HepG2 (cell line): ENCODE measurements around the gene RYK. TPM values are rescaled to one million over a fixed set of nuclear protein-coding genes. Genes with fewer than 3 reads are reported as not detected.

Experiments
- ATAC-seq: fragments of 200-7000 bp; cut with Tn5 transposase; 3 replicates; pipeline ENCODE4 v1.9.1; 2020; ENCODE audit warnings: mild to moderate bottlenecking, moderate library complexity
- BruUV-seq: library from RNA; stranded (reverse); fragments of 400-500 nt; replicated peaks from 2 replicates; lab custom pipeline; 2021; lab: Mats Ljungman, UMichigan
- CTCF ChIA-PET: fragments of 300-600 bp; formaldehyde crosslinking; extraction: SDS; loops from one replicate; lab custom pipeline; 2021; ENCODE audit warnings: low total read pairs, inconsistent platforms, low intra/inter-chr PET ratio; lab: Yijun Ruan, JAX
- POLR2A ChIA-PET: fragments of 350-600 bp; sonication (Branson Sonifier 250); formaldehyde crosslinking; loops from one replicate; lab custom pipeline; 2020; ENCODE audit warnings: antibody characterized with exemption, inconsistent platforms; lab: Yijun Ruan, JAX
- DNase-seq: peaks from one replicate; pipeline ENCODE4 v3.0.0-alpha.2; 2015; ENCODE audit warnings: low spot score
- FAIRE-seq: peaks from 3 replicates; lab custom pipeline; 2011; peaks lifted over from hg19 to GRCh38; lab: Jason Lieb, UNC
- H2AFZ ChIP-seq: one replicate; pipeline ENCODE4 v1.6.1; 2011; ENCODE audit warnings: low read length, inconsistent platforms
- H3K27ac ChIP-seq: fragments of 300-600 bp; 3 replicates; pipeline ENCODE4 v1.8.0; 2011; ENCODE audit warnings: mixed run types, mild to moderate bottlenecking, mixed read lengths, low read length, inconsistent platforms; ENCODE audit not compliant: insufficient read depth; ENCODE audit errors: extremely low read length
- H3K27me3 ChIP-seq, 2 experiments: fragments of 200-600 bp in 1 of 2; 2 replicates in 1 of 2; 3 replicates in 1 of 2; pipeline versions ENCODE4 v1.6.0 to v1.8.0; 2011; ENCODE audit warnings: low read length in 2 of 2, mild to moderate bottlenecking in 2 of 2, moderate library complexity in 2 of 2, inconsistent platforms in 1 of 2; ENCODE audit not compliant: insufficient read depth in 2 of 2, control insufficient read depth in 1 of 2
- H3K36me3 ChIP-seq, 2 experiments: fragments of 200-600 bp in 1 of 2; replicated peaks in 1 of 2; 2 replicates in 1 of 2; 3 replicates in 1 of 2; pipeline versions ENCODE4 v1.5.1 to v1.8.0; 2011; ENCODE audit warnings: low read length in 2 of 2, inconsistent platforms in 1 of 2; ENCODE audit not compliant: insufficient read depth in 2 of 2, control insufficient read depth in 1 of 2
- H3K4me1 ChIP-seq: 2 replicates; pipeline ENCODE4 v1.5.1; 2012; ENCODE audit warnings: low read length, inconsistent platforms; ENCODE audit not compliant: insufficient read depth
- H3K4me2 ChIP-seq: 2 replicates; pipeline ENCODE4 v1.6.0; 2011; ENCODE audit warnings: low read depth, low read length, inconsistent platforms
- H3K4me3 ChIP-seq, 3 experiments: fragments of 200-600 bp in 1 of 3; sonication (generic), shearing (Covaris generic) in 1 of 3; replicated peaks in 1 of 3; 2 replicates each; pipeline ENCODE4 v1.5.1; 2011 to 2016; ENCODE audit warnings: low read length in 3 of 3, inconsistent platforms in 2 of 3, low read depth in 2 of 3, mild to moderate bottlenecking in 2 of 3, control low read depth in 1 of 3, mixed read lengths in 1 of 3; ENCODE audit not compliant: insufficient read depth in 1 of 3
- H3K79me2 ChIP-seq: one replicate; pipeline ENCODE4 v1.6.1; 2011; ENCODE audit warnings: low read length, inconsistent platforms; ENCODE audit not compliant: insufficient read depth
- H3K9ac ChIP-seq: 2 replicates; pipeline ENCODE4 v1.6.0; 2011; ENCODE audit warnings: mild to moderate bottlenecking, low read depth, low read length, inconsistent platforms; ENCODE audit not compliant: insufficient read depth
- H3K9me3 ChIP-seq: 2 replicates; pipeline ENCODE4 v1.5.1; 2012; ENCODE audit warnings: mild to moderate bottlenecking, low read length
- H4K20me1 ChIP-seq: 2 replicates; pipeline ENCODE4 v1.6.0; 2011; ENCODE audit warnings: inconsistent platforms, mild to moderate bottlenecking, low read length, moderate library complexity; ENCODE audit not compliant: insufficient read depth
- ARNT ChIP-seq: fragments of 450-650 bp; IDR thresholded peaks from 2 replicates; pipeline ENCODE4 v1.6.1; 2017
- ATF5 ChIP-seq: sonication (generic); formaldehyde crosslinking; IDR thresholded peaks from 2 replicates; pipeline ENCODE4 v1.4.0; 2020; ENCODE audit warnings: mild to moderate bottlenecking, low read depth, missing genetic modification reagents
- FOXP1 ChIP-seq, 2 experiments: fragments of 450-650 bp in 1 of 2; IDR thresholded peaks; 2 replicates each; pipeline ENCODE4 v1.6.1; 2017 to 2018; ENCODE audit warnings: antibody characterized with exemption in 1 of 2
- MEF2D ChIP-seq: sonication (generic); formaldehyde crosslinking; IDR thresholded peaks from 2 replicates; pipeline ENCODE4 v1.5.1; 2020; ENCODE audit warnings: mild to moderate bottlenecking, missing genetic modification reagents
- PAX8 ChIP-seq: sonication (generic); formaldehyde crosslinking; IDR thresholded peaks from 2 replicates; pipeline ENCODE4 v1.8.0; 2022; ENCODE audit warnings: mild to moderate bottlenecking, missing genetic modification reagents, borderline replicate concordance
- ZNF12 ChIP-seq: sonication (generic); formaldehyde crosslinking; IDR thresholded peaks from 2 replicates; pipeline ENCODE4 v1.5.0; 2020; ENCODE audit warnings: missing genetic modification reagents
- ZNF3 ChIP-seq: IDR thresholded peaks from 2 replicates; pipeline ENCODE4 v1.7.0; 2017; ENCODE audit warnings: inconsistent platforms
- ZNF572 ChIP-seq: sonication (generic); formaldehyde crosslinking; IDR thresholded peaks from 2 replicates; pipeline ENCODE4 v1.5.1; 2020; ENCODE audit warnings: mild to moderate bottlenecking, missing genetic modification reagents
- WGBS: methylation state at CpG from one replicate; pipeline ENCODE4 v1.1.6; 2017; ENCODE audit warnings: low lambda C conversion rate; 5-methylcytosine and 5-hydroxymethylcytosine counted together
- in situ Hi-C: cut with HindIII; loops from 2 replicates; pipeline ENCODE4 v1.10.0; 2017; ENCODE audit warnings: low pct_unique_long_range_greater_than_20kb; ENCODE audit not compliant: extremely low pct_ligation_motif_present
- intact Hi-C: fragments of 100-400 bp; cut with micrococcal nuclease; formaldehyde crosslinking; loops from one replicate; pipeline ENCODE4 v1.10.0; 2022; ENCODE audit not compliant: unreplicated experiment
- polyA plus RNA-seq, 8 experiments: library from polyadenylated mRNA; depleted of rRNA in 3 of 8; stranded (reverse) in 7 of 8; unstranded in 1 of 8; fragments of >200 nt; fragmentation: Illumina TruSeq in 4 of 8; extraction: Trizol in 4 of 8; gene quantifications; 2 replicates each; pipeline versions ENCODE4 v1.2.1 to v1.2.3, GENCODE V29; 2011 to 2016; ENCODE audit warnings: low read depth in 4 of 8, missing spikeins in 1 of 8, mixed read lengths in 1 of 8; ENCODE audit not compliant: insufficient read depth in 1 of 8
- total RNA-seq, 5 experiments: library from RNA; depleted of rRNA; stranded (reverse); fragments of >200 nt; fragmentation: Illumina TruSeq; extraction: Trizol; gene quantifications; 2 replicates each; pipeline ENCODE4 v1.2.3, GENCODE V29; 2016; ENCODE audit warnings: low read depth in 1 of 5

RYK gene
- total and polyA plus RNA-seq, 2 of the 13 experiments (the other 11 are each of a cell fraction or from before 2014, with no cell fraction given): 35.0 to 66.2 TPM

DNA sequence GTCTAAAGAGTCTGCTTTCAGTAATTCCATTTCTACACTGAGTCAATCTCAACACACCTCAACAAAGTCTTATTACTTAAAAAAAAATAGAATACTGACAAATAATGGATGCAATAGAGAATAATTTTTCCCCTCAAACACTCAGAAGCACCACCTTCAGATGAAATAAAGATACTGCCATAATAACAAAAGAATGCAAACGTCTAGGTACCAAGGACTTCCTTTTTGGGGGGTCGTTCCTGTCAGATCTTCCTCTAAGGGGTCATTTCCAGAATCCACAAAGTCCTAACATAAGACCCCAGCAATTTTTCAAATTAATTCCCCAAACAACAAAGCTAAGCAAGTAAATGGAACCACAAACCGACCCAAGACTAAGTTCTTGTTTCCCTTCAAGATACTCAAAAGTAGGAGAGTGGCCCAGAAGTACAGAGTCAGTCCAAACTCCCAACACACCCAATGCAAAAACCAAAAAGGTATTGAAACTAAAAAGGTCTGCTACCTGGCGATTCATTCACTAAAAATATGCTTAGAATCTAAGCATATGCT, 1.3 kb downstream of the RYK start:
- POLR2A ChIA-PET: interaction anchor here (0.8 kb wide), 1 partner anchor 13 kb away, joined by 3 read pairs; no protein-coding TSS in a partner anchor
- intact Hi-C loops: no loop called here
- TF ChIP-seq ZNF3 (CRISPR knock-in tag): no peak
- TF ChIP-seq MEF2D (CRISPR knock-in tag): no peak
- no peak for TF ChIP-seq ARNT
- no peak for TF ChIP-seq ATF5 (CRISPR knock-in tag)
- TF ChIP-seq ZNF572 (CRISPR knock-in tag): no peak
- TF ChIP-seq FOXP1 (IDR thresholded peaks at IDR 0.05): no peak
- no peak for TF ChIP-seq FOXP1 (CRISPR knock-in tag; IDR thresholded peaks at IDR 0.05)
- TF ChIP-seq, all 625 proteins: peak for 0
- TSS peak; percentile 59 for BruUV-seq
- Histone ChIP-seq H3K4me1 (peaks cover 75% of the 10 kb centered on the region), H3K9ac (peak overlapping the region; percentile 73), H3K9me3 (no peaks in the 10 kb centered on the region), H4K20me1 (peaks cover 23% of the 10 kb centered on the region), H3K79me2 (peaks cover 57% of the 10 kb centered on the region), H3K4me3 (peak overlapping the region; percentile 76 to 85 (median 79); a peak in 5 of 6 replicates), H3K27ac (peak overlapping the region; percentile 74), H3K36me3 (peaks cover 3% of the 10 kb centered on the region in 2 experiments; a peak in 2 of 5 replicates), H3K27me3 (0 out of 5 replicates have a peak, but pooled peaks cover 0 to 3% of the 10 kb centered on the region in 2 experiments), H2AFZ (no peak overlapping the region), H3K4me2 (peak overlapping the region; percentile 75)
- in situ Hi-C loops: no loop called here
- no peak for DNase-seq
- no peak for ATAC-seq
- CTCF ChIA-PET: no interaction called here
- peak; percentile 26 for FAIRE-seq
- 1% methylated on average over 4 of the region's 4 CpGs for WGBS

DNA sequence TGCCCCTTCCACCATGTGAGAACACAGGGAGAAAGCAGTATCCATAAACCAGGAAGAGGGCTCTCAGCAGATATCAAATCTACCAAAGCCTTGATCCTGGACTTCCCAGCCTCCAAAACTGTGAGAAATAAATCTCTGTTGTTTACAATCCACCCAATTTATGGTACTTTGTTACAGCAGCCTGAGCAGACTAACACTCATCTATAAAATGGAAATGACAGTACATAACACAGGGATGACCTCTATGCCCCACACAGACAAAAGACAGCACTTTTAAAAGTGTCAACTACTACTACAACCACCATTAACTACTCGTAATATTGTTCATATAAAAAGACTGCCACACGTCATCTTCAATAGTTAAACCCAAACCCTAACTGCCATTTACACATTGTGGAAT, 5.7 kb downstream of the RYK start:
- FAIRE-seq (no peak), ATAC-seq (no peak), DNase-seq (no peak)
- 87% methylated on average over 2 of the region's 2 CpGs for WGBS
- Histone ChIP-seq H3K4me2 (no peak overlapping the region), H3K9ac (no peak overlapping the region), H3K27ac (no peak overlapping the region), H2AFZ (no peak overlapping the region), H3K36me3 (peaks cover 3% of the 10 kb centered on the region in 2 experiments; a peak in 2 of 5 replicates), H3K4me3 (no peak overlapping the region), H4K20me1 (peaks cover 49% of the 10 kb centered on the region), H3K9me3 (no peaks in the 10 kb centered on the region), H3K27me3 (no peaks in the 10 kb centered on the region), H3K79me2 (peaks cover 100% of the 10 kb centered on the region), H3K4me1 (peaks cover 82% of the 10 kb centered on the region)
- in situ Hi-C loops (no loop called here), intact Hi-C loops (no loop called here)
- ChIA-PET POLR2A (no interaction called here), CTCF (no interaction called here)
- no peak for TF ChIP-seq PAX8 (CRISPR knock-in tag)
- 0 out of 2 replicates have a peak, but pooled peaks have one; percentile 18 for TF ChIP-seq ZNF12 (CRISPR knock-in tag)
- no TSS peak for BruUV-seq
